Trophoblast cell (in vitro differentiated cells and primary cell): ENCODE measurements around the gene NOL12.
"Not testable (repeated sequence)": the region's sequence is repeated elsewhere in the genome, so short reads cannot be mapped to it uniquely, and the experiment has no call there.

ENCODE experiments used
- DNase-seq, 2 donors: peaks; one replicate each; pipeline ENCODE4 v3.0.0-alpha.2; 2016
- H2AFZ ChIP-seq: 2 replicates; pipeline ENCODE4 v1.6.1; 2013; ENCODE audit warnings: low read length, moderate library complexity, mild to moderate bottlenecking; ENCODE audit not compliant: insufficient read depth, poor library complexity
- H2AK5ac ChIP-seq: 2 replicates; pipeline ENCODE4 v1.6.1; 2013; ENCODE audit warnings: mild to moderate bottlenecking, low read length
- H2BK120ac ChIP-seq: 2 replicates; pipeline ENCODE4 v1.6.1; 2013; ENCODE audit warnings: low read length, mild to moderate bottlenecking, moderate library complexity; ENCODE audit not compliant: insufficient read depth, poor library complexity
- H2BK12ac ChIP-seq: 2 replicates; pipeline ENCODE4 v1.6.1; 2013; ENCODE audit warnings: mild to moderate bottlenecking, low read length, moderate library complexity
- H2BK5ac ChIP-seq: 2 replicates; pipeline ENCODE4 v1.6.1; 2013; ENCODE audit warnings: low read length, low read depth, moderate library complexity, mild to moderate bottlenecking; ENCODE audit not compliant: poor library complexity
- H3K14ac ChIP-seq: 2 replicates; pipeline ENCODE4 v1.6.1; 2013; ENCODE audit warnings: mild to moderate bottlenecking, low read length
- H3K18ac ChIP-seq: 2 replicates; pipeline ENCODE4 v1.6.1; 2013; ENCODE audit warnings: mild to moderate bottlenecking, low read length
- H3K23ac ChIP-seq: 2 replicates; pipeline ENCODE4 v1.6.1; 2013; ENCODE audit warnings: low read length
- H3K27ac ChIP-seq: 2 replicates; pipeline ENCODE4 v1.5.1; 2013; ENCODE audit warnings: low read depth, mild to moderate bottlenecking, inconsistent platforms, low read length, moderate library complexity
- H3K27me3 ChIP-seq: 2 replicates; pipeline ENCODE4 v1.6.1; 2013; ENCODE audit warnings: inconsistent platforms, mild to moderate bottlenecking, low read length, moderate library complexity; ENCODE audit not compliant: insufficient read depth
- H3K36me3 ChIP-seq, 2 experiments: 1 replicate in 1 of 2; 2 replicates in 1 of 2; pipeline ENCODE4 v1.6.1; 2013; ENCODE audit warnings: low read length in 2 of 2, mild to moderate bottlenecking in 2 of 2, moderate library complexity in 1 of 2; ENCODE audit not compliant: insufficient read depth in 2 of 2, control insufficient read depth in 1 of 2
- H3K4ac ChIP-seq: 2 replicates; pipeline ENCODE4 v1.6.1; 2013; ENCODE audit warnings: low read depth, mild to moderate bottlenecking, low read length, moderate library complexity
- H3K4me1 ChIP-seq, 2 experiments: 1 replicate in 1 of 2; 2 replicates in 1 of 2; pipeline ENCODE4 v1.6.1; 2013; ENCODE audit warnings: low read length in 2 of 2, mild to moderate bottlenecking in 2 of 2, moderate library complexity in 1 of 2; ENCODE audit not compliant: insufficient read depth in 2 of 2, control insufficient read depth in 1 of 2
- H3K4me2 ChIP-seq: 2 replicates; pipeline ENCODE4 v1.6.1; 2013; ENCODE audit warnings: inconsistent platforms, mild to moderate bottlenecking, low read length, moderate library complexity
- H3K4me3 ChIP-seq: 2 replicates; pipeline ENCODE4 v1.5.1; 2013; ENCODE audit warnings: mild to moderate bottlenecking, low read depth, low read length, inconsistent platforms
- H3K79me1 ChIP-seq: one replicate; pipeline ENCODE4 v1.6.1; 2013; ENCODE audit warnings: low read length
- H3K79me2 ChIP-seq: 2 replicates; pipeline ENCODE4 v1.6.1; 2013; ENCODE audit warnings: low read length, mild to moderate bottlenecking; ENCODE audit not compliant: control insufficient read depth, insufficient read depth, poor library complexity
- H3K9ac ChIP-seq: 2 replicates; pipeline ENCODE4 v1.6.1; 2013; ENCODE audit warnings: mild to moderate bottlenecking, low read length
- H3K9me3 ChIP-seq: 2 replicates; pipeline ENCODE4 v1.6.1; 2013; ENCODE audit warnings: low read depth, mild to moderate bottlenecking, control low read depth, inconsistent platforms, low read length; ENCODE audit not compliant: insufficient read depth
- H4K12ac ChIP-seq: 2 replicates; pipeline ENCODE4 v1.6.1; 2013; ENCODE audit warnings: low read depth, mild to moderate bottlenecking, low read length, moderate library complexity
- H4K8ac ChIP-seq: 2 replicates; pipeline ENCODE4 v1.6.1; 2013; ENCODE audit warnings: low read depth, mild to moderate bottlenecking, low read length, moderate library complexity
- H4K91ac ChIP-seq: one replicate; pipeline ENCODE4 v1.6.1; 2013; ENCODE audit warnings: low read depth, mild to moderate bottlenecking, low read length, moderate library complexity
- WGBS: extraction: QIAGEN DNeasy Blood & Tissue Kit; methylation state at CpG from one replicate; pipeline ENCODE4 v1.1.7; 2013; ENCODE audit warnings: missing lambda C conversion rate; ENCODE audit not compliant: insufficient read length, insufficient coverage; ENCODE audit errors: extremely low coverage; 5-methylcytosine and 5-hydroxymethylcytosine counted together

Gene NOL12

DNA sequence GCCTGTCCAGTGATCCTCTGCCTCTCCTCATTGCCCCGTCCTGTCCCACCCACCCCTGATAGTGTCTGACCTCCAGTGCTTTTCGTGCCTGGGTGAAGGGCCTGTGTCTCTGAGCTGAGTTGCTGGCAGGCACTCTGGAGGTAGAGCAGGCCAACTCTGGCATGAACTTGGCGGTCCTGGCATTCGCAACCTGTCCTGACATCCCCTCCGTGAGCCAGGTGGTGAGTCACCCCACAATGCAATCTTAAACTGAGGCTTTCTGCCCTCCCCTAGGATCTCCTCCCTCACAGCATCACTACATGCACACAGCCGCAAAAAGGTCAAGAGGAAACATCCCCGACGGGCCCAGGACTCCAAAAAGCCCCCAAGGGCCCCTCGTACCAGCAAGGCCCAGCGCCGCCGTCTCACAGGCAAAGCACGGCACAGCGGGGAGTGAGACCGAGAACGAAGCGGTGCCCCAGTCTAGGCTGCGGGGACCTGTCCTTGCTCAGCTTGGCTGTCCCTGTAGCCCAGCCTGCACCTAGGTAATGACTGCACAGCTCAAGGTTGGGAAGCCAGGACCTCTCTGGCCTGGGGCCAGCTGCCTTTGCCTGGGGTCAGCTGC lies 4.9 kb downstream of the NOL12 start:
- Histone ChIP-seq H3K4me2 (no peak overlapping the region), H3K36me3 (peaks cover 39 to 43% of the 10 kb centered on the region in 2 experiments), H3K9me3 (no peaks in the 10 kb centered on the region), H2AK5ac (no peak overlapping the region), H2BK5ac (no peak overlapping the region), H3K23ac (no peak overlapping the region), H3K27ac (no peak overlapping the region), H3K4ac (no peak overlapping the region), H3K4me1 (peaks cover 0 to 3% of the 10 kb centered on the region in 2 experiments), H3K27me3 (no peaks in the 10 kb centered on the region), H2BK12ac (no peak overlapping the region), H2BK120ac (no peak overlapping the region), H4K8ac (no peak overlapping the region), H3K79me1 (peaks cover 6% of the 10 kb centered on the region), H2AFZ (no peak overlapping the region), H3K18ac (no peak overlapping the region), H3K79me2 (peaks cover 5% of the 10 kb centered on the region), H4K91ac (no peak overlapping the region), H3K9ac (no peak overlapping the region), H4K12ac (no peak overlapping the region), H3K4me3 (no peak overlapping the region), H3K14ac (no peak overlapping the region)
- no peak for DNase-seq
- WGBS: no CpG with 5 or more reads among the region's 18 CpGs

DNA sequence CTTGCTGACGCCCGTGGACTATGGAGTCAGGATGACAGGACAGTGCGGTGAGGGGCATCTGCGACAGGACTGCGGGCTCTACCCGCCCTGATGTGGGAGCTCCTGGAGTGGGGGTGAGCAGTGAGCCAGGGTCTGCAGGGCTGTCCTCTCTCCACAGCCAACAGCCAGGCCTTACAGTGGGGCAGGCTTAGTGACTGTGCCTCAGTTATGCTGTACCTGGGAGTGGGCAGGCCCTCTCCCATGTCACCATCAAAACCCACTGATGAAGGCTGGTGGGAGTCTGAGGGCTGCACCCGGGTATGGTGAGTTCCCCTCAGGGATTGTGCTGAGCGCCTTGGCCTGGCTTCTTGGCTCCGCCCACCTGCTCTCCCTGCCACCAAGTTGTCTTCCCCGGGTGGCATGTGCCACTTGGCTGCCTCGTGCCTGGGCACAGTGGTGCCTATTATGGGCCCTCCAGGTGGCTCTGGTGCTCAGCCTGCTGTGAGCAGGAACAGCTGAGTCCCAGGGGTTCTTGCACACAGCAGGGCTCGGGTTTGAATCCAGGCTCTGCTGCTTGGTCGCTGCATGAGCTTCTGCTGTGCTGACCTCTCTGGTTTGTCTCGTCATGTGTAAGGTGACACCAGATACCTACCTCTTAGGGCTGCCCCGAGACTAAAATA lies 6.6 kb downstream of the NOL12 start:
- H3K14ac ChIP-seq: no peak overlapping the region
- peaks cover 39 to 43% of the 10 kb centered on the region in 2 experiments for H3K36me3 ChIP-seq
- no peak overlapping the region for H3K18ac ChIP-seq
- no peak overlapping the region for H3K4me2 ChIP-seq
- no peak overlapping the region for H2AK5ac ChIP-seq
- H3K23ac ChIP-seq: no peak overlapping the region
- H3K4me1 ChIP-seq: peaks cover 6 to 7% of the 10 kb centered on the region in 2 experiments
- H2BK120ac ChIP-seq: no peak overlapping the region
- no peak overlapping the region for H2BK5ac ChIP-seq
- H3K4ac ChIP-seq: no peak overlapping the region
- no peaks in the 10 kb centered on the region for H3K27me3 ChIP-seq
- H2BK12ac ChIP-seq: no peak overlapping the region
- H3K79me2 ChIP-seq: no peaks in the 10 kb centered on the region
- no peaks in the 10 kb centered on the region for H3K79me1 ChIP-seq
- H3K27ac ChIP-seq: no peak overlapping the region
- H4K12ac ChIP-seq: no peak overlapping the region
- H4K91ac ChIP-seq: no peak overlapping the region
- no peak for DNase-seq
- no peak overlapping the region for H2AFZ ChIP-seq
- H4K8ac ChIP-seq: no peak overlapping the region
- no peaks in the 10 kb centered on the region for H3K9me3 ChIP-seq
- H3K4me3 ChIP-seq: no peak overlapping the region
- no CpG with 5 or more reads among the region's 15 CpGs for WGBS
- H3K9ac ChIP-seq: no peak overlapping the region

DNA sequence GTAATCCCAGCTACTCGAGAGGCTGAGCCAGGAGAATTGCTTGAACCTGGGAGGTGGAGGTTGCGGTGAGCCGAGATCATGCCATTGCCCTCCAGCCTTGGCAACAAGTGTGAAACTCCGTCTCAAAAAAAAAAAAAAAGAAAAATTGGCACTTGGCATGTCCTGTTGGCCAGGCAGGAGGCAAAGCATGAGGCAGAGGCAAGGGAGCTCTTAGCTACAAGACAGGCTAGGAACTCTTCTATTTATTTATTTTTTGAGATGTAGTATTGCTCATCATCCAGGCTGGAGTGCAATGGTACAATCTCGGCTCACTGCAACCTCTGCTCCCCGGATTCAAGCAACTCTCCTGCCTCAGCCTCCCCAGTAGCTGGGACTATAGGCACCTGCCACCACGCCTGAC lies 8.0 kb downstream of the NOL12 start:
- H4K91ac ChIP-seq, H3K9ac ChIP-seq, H3K4ac ChIP-seq, H3K27ac ChIP-seq, H3K23ac ChIP-seq, H4K8ac ChIP-seq, H3K14ac ChIP-seq, H3K4me2 ChIP-seq, DNase-seq, H2BK12ac ChIP-seq, H2AK5ac ChIP-seq, H3K27me3 ChIP-seq, H3K18ac ChIP-seq, H3K4me1 ChIP-seq, H3K4me3 ChIP-seq, H4K12ac ChIP-seq, H2AFZ ChIP-seq, H2BK120ac ChIP-seq, H3K79me2 ChIP-seq, H2BK5ac ChIP-seq, H3K79me1 ChIP-seq, H3K9me3 ChIP-seq: not testable (repeated sequence)
- WGBS: no CpG with 5 or more reads among the region's 7 CpGs
- H3K36me3 ChIP-seq: peaks cover 27 to 31% of the 10 kb centered on the region in 2 experiments

DNA sequence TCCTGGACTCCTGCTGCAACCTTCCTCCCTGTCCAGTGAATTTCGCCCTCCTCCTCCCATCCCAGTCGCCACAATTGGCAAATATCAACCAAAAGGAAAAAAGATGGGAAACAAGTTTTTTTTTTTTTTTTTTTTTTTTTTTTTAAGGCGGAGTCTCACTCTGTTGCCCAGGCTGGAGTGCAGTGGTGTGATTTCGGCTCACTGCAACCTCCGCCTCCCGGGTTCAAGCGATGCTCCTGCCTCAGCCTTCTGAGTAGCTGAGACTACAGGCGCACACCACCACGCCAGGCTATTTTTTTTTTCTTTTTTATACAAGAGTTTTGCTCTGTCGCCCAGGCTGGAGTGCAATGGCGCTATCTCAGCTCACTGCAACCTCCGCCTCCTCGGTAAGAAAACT lies 10.1 kb downstream of the NOL12 start:
- Histone ChIP-seq H3K36me3 (peaks cover 15 to 20% of the 10 kb centered on the region in 2 experiments), H3K4me2 (peak overlapping the region; percentile 62)
- not testable (repeated sequence) for H3K9me3 ChIP-seq, H2AK5ac ChIP-seq, H3K18ac ChIP-seq, H3K27ac ChIP-seq, H2BK12ac ChIP-seq, H2BK120ac ChIP-seq, H2BK5ac ChIP-seq, H3K23ac ChIP-seq, H3K4me3 ChIP-seq, H3K9ac ChIP-seq, DNase-seq, H3K79me1 ChIP-seq, H4K91ac ChIP-seq, H3K4ac ChIP-seq, H3K79me2 ChIP-seq, H2AFZ ChIP-seq, H3K14ac ChIP-seq, H4K8ac ChIP-seq, H3K27me3 ChIP-seq, H3K4me1 ChIP-seq, H4K12ac ChIP-seq
- no CpG with 5 or more reads among the region's 13 CpGs for WGBS
